Psoas muscle (tissue), 8 donors: Measurements from ENCODE around the gene RNF13. TPM values are rescaled to one million over a fixed set of nuclear protein-coding genes. Genes with fewer than 3 reads are reported as not detected.

Experiments
- ATAC-seq, 4 donors: fragments of 200-7000 bp; cut with Tn5 transposase; one replicate each; pipeline ENCODE4 v1.9.1; 2020; ENCODE audit warnings: moderate library complexity in 3 of 4, mild to moderate bottlenecking in 2 of 4
- DNase-seq, 2 donors: peaks; one replicate each; pipeline ENCODE4 v3.0.0-alpha.2; 2020
- H3K27ac ChIP-seq: fragments of 200-600 bp; one replicate; pipeline ENCODE4 v1.8.0; 2022
- H3K27me3 ChIP-seq, 3 donors: fragments of 200-600 bp in 1 of 3; one replicate each; pipeline versions ENCODE4 v1.6.1 to v1.8.0; 2013 to 2022; ENCODE audit warnings: low read length in 2 of 3, mild to moderate bottlenecking in 2 of 3, moderate library complexity in 1 of 3; ENCODE audit not compliant: insufficient read depth in 3 of 3
- H3K36me3 ChIP-seq, 2 donors: fragments of 200-600 bp in 1 of 2; one replicate each; pipeline versions ENCODE4 v1.6.1 to v1.8.0; 2013 to 2022; ENCODE audit warnings: low read depth in 1 of 2, mild to moderate bottlenecking in 1 of 2, moderate library complexity in 1 of 2; ENCODE audit not compliant: insufficient read depth in 1 of 2
- H3K4me1 ChIP-seq: fragments of 200-600 bp; one replicate; pipeline ENCODE4 v1.8.0; 2022
- H3K4me3 ChIP-seq: fragments of 200-600 bp; one replicate; pipeline ENCODE4 v1.8.0; 2022; ENCODE audit warnings: mild to moderate bottlenecking
- H3K9me3 ChIP-seq: fragments of 200-600 bp; one replicate; pipeline ENCODE4 v1.8.0; 2022
- WGBS, 3 donors: extraction: QIAGEN DNeasy Blood & Tissue Kit; methylation state at CpG; one replicate each; pipeline versions ENCODE4 v1.1.6 to v1.1.7; 2013; 5-methylcytosine and 5-hydroxymethylcytosine counted together
- intact Hi-C, 2 donors: fragments of 100-400 bp; cut with DNase I; formaldehyde crosslinking; loops; one replicate each; pipeline versions ENCODE4 v1.11.0 to v1.14.2; 2022
- polyA plus RNA-seq, 3 donors: library from polyadenylated mRNA; stranded (reverse); fragments of 200-250 nt; gene quantifications; one replicate each; pipeline ENCODE4 v1.2.3, GENCODE V29; 2013
- total RNA-seq, 4 donors: library from RNA; stranded (reverse); fragmentation: NEBNext Ultra II Directional in 2 of 4; extraction: Animal tissue kit (Norgen Biotek cat#: 25700) in 2 of 4; gene quantifications; one replicate each; pipeline versions ENCODE4 v1.2.1 to v1.2.4, GENCODE V29; 2021 to 2023
- TF ChIP-seq, protein P1 (sequence below): fragments of 200-600 bp; IDR thresholded peaks from one replicate; pipeline ENCODE4 v1.8.0; 2022; ENCODE audit warnings: antibody characterized with exemption
- donor health status: healthy with polysubstance abuse.
- donor health status: DM: no; HTN: no; CAD: no; lungs with moderate emphysema.
- donor health status: Bipolar disorder and iron deficiency.
- donor health status: healthy.
- donor health status: DM: yes; HTN: yes; CAD: no.
- donor health status: DM: no; HTN: no; CAD: no.
- donor health status: DM: no; HTN: no; CAD: no.
- donor health status: DM: yes; HTN: yes; CAD: no.

Gene RNF13
- total and polyA plus RNA-seq, 7 donors = 21.7 to 51.0 (median 41.6) TPM

DNA sequence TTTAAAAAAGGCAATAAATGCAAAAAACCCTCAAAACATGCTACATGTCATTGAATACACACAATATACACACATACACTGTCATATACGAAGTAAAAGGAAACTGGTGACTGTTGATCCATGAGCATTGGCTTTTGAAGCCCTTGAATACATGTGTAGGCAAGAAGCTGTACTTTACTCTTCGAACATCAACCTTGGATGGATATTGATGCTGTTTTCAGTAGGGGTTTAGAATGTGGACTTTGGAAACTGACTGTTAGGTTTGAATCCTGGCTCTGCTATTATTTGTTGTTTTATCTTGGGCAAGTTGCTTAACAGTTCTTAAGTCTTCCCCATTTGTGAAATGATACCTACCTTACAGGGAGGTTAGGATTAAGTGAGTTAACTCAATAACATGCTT, 30.5 kb downstream of the RNF13 start:
- TF ChIP-seq, protein P1, sequence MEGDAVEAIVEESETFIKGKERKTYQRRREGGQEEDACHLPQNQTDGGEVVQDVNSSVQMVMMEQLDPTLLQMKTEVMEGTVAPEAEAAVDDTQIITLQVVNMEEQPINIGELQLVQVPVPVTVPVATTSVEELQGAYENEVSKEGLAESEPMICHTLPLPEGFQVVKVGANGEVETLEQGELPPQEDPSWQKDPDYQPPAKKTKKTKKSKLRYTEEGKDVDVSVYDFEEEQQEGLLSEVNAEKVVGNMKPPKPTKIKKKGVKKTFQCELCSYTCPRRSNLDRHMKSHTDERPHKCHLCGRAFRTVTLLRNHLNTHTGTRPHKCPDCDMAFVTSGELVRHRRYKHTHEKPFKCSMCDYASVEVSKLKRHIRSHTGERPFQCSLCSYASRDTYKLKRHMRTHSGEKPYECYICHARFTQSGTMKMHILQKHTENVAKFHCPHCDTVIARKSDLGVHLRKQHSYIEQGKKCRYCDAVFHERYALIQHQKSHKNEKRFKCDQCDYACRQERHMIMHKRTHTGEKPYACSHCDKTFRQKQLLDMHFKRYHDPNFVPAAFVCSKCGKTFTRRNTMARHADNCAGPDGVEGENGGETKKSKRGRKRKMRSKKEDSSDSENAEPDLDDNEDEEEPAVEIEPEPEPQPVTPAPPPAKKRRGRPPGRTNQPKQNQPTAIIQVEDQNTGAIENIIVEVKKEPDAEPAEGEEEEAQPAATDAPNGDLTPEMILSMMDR = no peak
- Histone ChIP-seq H3K9me3 (peaks cover under 1% of the 10 kb centered on the region), H3K4me3 (no peak overlapping the region), H3K27ac (no peak overlapping the region), H3K36me3 (peaks cover 2 to 12% of the 10 kb centered on the region in 2 donors), H3K4me1 (peaks cover 60% of the 10 kb centered on the region), H3K27me3 (no peaks in the 10 kb centered on the region)
- DNase-seq (no peak), ATAC-seq (no peak)
- intact Hi-C loops = no loop called here
- 84 to 92% (median 92%) methylated on average over 2 of the region's 2 CpGs for WGBS, 3 donors

DNA sequence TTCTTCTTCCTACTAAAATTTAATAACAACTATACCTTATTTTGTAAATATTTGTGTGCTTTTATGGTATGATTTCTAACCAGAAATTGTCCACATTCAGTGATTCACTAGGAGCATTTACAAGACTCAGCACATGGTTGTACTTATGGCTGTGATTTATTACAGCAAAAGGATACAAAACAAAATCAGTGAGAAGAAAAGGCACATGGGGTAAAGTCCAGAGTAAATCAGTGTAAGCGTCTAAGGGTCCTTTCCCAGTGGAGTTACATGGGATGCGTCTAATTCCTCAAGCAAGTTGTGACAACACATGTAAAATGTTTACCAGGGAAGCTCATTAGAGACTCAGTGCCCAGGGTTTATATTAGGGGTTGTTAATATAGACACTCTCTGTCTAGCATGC, 31.1 kb downstream of the RNF13 start:
- intact Hi-C loops = no loop called here
- no peaks in the 10 kb centered on the region for H3K27me3 ChIP-seq
- TF ChIP-seq, protein P1 = no peak
- peaks cover 64% of the 10 kb centered on the region for H3K4me1 ChIP-seq
- H3K27ac ChIP-seq = no peak overlapping the region
- no peaks in the 10 kb centered on the region for H3K9me3 ChIP-seq
- no peak for ATAC-seq
- H3K4me3 ChIP-seq = no peak overlapping the region
- DNase-seq = no peak
- H3K36me3 ChIP-seq = peaks cover 2 to 12% of the 10 kb centered on the region in 2 donors
- WGBS, 3 donors = 64 to 69% (median 67%) methylated on average over 2 of the region's 2 CpGs

DNA sequence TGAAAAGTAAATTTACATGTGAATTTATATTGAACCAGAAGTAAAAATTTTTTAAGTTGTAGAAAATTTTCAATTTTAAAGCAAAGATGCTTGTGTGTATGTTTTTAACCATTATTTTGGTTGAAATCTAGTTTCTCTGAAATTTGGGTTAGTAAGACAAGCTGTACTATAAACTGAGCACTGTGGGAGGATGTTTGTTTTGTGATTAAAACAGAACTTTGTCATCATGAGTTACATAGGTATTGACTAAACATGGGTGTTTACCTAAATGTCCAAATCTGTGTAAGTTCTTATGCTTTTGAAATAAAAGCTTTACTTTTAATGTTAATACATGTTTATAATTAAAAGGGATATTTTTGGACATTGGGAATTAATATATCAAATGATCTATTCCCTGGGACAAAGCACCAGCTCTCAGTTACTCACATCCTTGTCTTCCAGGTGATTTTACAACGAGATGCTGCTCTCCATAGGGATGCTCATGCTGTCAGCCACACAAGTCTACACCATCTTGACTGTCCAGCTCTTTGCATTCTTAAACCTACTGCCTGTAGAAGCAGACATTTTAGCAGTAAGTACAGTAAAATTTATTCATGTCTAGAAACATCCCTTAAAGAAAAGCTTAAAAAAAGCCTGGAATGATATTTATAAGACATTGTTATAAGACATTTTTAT, 32.7 kb downstream of the RNF13 start:
- Histone ChIP-seq H3K27me3 (no peaks in the 10 kb centered on the region), H3K4me3 (no peak overlapping the region), H3K36me3 (peaks cover 2 to 12% of the 10 kb centered on the region in 2 donors), H3K27ac (no peak overlapping the region), H3K4me1 (peaks cover 55% of the 10 kb centered on the region), H3K9me3 (no peaks in the 10 kb centered on the region)
- TF ChIP-seq, protein P1 = no peak
- intact Hi-C loops = no loop called here
- 83 to 91% (median 85%) methylated on average over 1 of the region's 1 CpG for WGBS, 3 donors
- ATAC-seq (no peak), DNase-seq (no peak)

DNA sequence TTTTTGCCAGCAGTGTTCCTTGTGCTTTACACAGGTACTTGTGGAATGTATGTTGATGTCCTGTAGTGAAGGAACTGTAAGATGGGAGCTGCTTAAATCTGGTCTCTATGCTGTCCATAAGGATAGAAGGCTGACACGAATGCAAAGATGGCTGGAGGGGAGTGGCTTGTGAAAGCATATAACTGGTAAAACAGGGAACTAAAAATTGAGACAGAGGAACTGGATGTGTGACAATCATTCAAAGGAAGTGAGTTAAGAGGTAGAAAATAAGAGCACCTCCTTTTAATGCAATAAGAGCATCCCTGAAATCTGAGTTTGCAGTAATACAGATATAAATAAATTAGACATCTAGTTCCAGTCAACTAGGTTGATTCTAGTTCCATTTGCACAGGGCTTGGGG, 35.2 kb downstream of the RNF13 start:
- no peaks in the 10 kb centered on the region for H3K9me3 ChIP-seq
- peak in 1 of 4 donors; percentile 18 for ATAC-seq
- H3K4me1 ChIP-seq = peaks cover 41% of the 10 kb centered on the region
- intact Hi-C loops = no loop called here
- TF ChIP-seq, protein P1 = no peak
- DNase-seq = no peak
- H3K4me3 ChIP-seq = no peak overlapping the region
- no peaks in the 10 kb centered on the region for H3K27me3 ChIP-seq
- 61 to 71% (median 69%) methylated on average over 1 of the region's 1 CpG for WGBS, 3 donors
- no peak overlapping the region for H3K27ac ChIP-seq
- H3K36me3 ChIP-seq = peaks cover 2 to 30% of the 10 kb centered on the region in 2 donors

DNA sequence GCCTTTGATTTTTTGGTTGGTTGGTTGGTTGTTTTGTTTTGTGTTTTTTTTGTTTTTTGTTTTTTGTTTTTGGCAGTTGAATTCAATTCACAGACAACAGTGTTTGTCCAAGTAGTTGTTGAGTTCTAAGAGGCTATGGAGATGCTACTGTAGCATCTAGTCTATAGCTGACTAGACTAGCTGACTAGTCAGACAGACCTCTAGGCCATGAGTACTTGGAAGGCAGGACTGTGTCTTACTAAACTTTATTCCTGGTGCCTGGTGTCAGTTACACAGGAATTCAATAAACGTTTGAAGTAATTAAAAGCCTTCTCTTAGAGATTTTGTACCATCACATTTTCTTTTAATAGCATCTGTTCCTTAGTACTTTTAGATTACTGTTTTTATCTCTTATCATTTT, 35.7 kb downstream of the RNF13 start:
- Histone ChIP-seq H3K27ac (peak overlapping the region; percentile 7), H3K4me3 (no peak overlapping the region), H3K27me3 (no peaks in the 10 kb centered on the region), H3K36me3 (peaks cover 2 to 30% of the 10 kb centered on the region in 2 donors), H3K9me3 (no peaks in the 10 kb centered on the region), H3K4me1 (peaks cover 36% of the 10 kb centered on the region)
- TF ChIP-seq, protein P1 = no peak
- DNase-seq = no peak
- ATAC-seq = peak; percentile 53 to 80 (median 75)
- intact Hi-C loops = no loop called here
- 23 to 35% (median 24%) methylated on average over 1 of the region's 1 CpG for WGBS, 3 donors
